Measurements from ENCODE around the gene MT1M.

Gene MT1M

GRCh38 chr16:56679078-56679730, 46.7 kb downstream of the MT1M start:
- no peak for DNase-seq

DNA sequence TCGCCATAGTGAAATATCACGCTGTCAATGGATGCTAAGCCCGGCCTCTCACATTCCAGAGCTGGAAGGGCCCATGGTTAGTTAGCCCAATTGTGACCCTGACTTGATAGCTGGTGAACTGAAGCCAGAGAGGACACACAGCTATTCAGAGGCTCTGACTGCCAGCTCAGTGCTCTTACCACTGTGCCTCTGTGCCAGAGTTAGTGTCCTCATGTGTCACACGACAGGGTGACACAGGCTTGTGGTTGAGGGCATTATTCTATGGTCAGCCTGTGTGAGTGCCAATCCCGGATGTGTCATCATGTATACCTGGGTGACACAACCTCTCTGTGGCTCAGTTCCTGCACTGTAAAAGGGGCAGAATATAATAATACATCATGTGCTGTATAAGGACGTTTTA, 47.4 kb downstream of the MT1M start:
- DNase-seq = peak; percentile 47

GRCh38 chr16:56681939-56682702, 49.7 kb downstream of the MT1M start, which contains the start of gene MT1X:
TSS of gene MT1X (plus strand) at chr16:56682470. CDS start at chr16:56682541, 71 bp downstream.
- DNase-seq = peak; percentile 90

DNA sequence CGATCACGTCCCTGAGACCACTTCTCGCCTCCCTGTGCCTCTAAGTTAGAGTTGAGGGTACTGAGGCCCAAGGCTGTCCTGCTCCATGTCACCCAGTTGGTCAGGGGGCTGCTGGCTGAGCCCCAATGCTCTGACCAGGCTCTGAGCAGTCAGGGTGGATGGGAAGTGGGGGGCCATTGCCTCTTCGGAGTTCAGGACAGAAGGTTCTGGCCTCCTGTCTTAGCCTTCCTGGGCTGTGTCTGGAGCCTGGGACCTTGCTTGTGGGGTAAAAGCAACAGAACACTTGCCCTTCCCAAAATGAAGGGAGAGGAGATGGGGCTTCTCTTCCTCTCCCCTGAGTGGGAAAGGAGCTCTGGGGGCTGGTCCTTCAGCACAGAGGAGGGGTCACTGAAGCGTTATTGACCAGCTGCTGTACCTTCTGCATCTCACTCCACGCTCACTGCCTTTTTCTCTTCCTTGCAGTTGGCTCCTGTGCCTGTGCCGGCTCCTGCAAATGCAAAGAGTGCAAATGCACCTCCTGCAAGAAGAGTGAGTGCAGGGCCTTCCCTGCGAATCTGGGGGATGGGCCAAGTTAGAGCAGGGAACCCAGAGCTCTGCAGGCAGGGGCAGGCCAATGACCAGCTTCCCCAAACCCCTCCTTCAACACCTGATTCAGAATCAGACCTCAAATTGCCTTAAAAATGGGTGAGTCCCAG, 50.4 kb downstream of the MT1M start:
- DNase-seq = no peak

Data from inflammatory macrophage treated with lipopolysaccharide for 4 hours (primary cell).